Activated CD8-positive, alpha-beta memory T cell treated with anti-CD3 and anti-CD28 coated beads, Interleukin-2, amount 50 U/mL, for 24 hours (primary cell): ENCODE data around the gene C11orf54.
"Not testable (repeated sequence)": the region's sequence is repeated elsewhere in the genome, so short reads cannot be mapped to it uniquely, and the experiment has no call there.

ENCODE experiments used
- DNase-seq: peaks from one replicate; pipeline ENCODE4 v3.0.0-alpha.2; 2020; ENCODE audit errors: extremely low read depth

Gene C11orf54

DNA sequence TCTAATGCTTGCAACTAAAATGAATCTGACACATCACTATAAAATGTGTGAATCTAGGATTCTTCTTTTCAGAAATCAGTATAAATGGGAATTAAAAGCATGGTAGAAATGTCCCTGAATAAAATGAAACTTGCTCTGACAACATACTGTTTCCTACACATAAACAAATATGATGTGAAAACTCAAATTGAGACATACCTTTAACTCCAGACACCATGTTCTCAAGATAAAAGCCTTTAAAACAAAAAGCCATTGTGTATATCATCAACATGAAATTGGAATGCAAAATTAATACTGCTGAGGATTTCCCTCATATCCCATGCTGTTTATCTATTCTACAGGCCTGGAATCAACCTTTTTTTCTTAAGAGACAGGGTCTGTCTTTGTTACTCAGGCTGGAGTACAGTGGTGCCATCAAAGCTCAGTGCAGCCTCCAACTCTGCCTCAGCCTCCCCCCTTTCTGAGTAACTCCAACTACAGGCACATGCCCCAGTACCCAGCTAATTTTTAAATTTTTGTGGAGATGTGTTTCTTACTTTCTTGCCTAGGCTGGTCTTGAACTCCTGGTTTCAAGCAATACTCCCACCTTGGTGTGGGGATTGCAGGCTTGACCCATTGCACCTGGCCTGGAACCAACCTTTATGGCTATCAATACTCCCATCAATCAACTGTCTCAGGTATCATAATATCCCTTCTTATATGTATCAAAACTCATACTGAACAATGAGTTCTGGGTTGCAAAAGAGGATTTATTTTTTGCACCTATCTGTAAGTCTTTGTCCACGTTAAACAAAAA, 6.8 kb upstream of the C11orf54 start:
- DNase-seq = no peak

DNA sequence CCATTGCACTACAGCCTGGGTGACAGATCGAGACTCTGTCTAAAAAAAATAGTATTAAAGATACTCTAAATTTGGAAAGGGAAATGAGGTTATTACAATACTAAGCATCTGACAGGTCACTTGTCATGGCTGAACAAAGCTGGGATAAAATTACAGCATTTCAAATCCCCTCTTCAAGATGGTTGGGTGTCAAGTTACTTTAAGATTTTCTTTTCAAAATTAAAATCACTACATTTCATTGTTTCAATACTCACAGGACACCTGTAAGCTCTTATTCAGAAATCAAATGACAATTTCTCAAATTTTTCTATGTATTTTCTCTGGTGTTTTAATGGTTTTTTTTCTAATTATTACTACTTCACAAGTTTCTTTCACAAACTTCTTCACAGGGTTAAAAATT, 5.8 kb upstream of the C11orf54 start:
- DNase-seq = no peak

DNA sequence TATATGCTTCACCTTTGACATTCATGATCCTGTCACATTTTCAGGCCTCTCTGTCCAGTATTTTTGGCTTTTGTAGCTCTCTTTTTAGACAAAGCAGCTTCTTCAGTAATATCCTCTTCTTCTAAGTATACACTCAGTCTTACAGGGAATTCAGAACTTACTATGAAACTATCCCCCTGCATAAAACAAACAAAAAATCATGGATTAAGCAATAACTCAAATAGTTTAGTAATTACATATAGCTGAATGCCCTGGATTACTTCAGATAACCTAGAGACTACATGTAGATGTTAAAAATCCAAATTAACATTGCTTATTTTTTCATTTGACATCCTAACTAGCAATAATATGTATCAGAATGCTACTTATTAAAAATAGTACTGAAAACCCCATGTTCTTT, 5.3 kb upstream of the C11orf54 start:
- DNase-seq = no peak

DNA sequence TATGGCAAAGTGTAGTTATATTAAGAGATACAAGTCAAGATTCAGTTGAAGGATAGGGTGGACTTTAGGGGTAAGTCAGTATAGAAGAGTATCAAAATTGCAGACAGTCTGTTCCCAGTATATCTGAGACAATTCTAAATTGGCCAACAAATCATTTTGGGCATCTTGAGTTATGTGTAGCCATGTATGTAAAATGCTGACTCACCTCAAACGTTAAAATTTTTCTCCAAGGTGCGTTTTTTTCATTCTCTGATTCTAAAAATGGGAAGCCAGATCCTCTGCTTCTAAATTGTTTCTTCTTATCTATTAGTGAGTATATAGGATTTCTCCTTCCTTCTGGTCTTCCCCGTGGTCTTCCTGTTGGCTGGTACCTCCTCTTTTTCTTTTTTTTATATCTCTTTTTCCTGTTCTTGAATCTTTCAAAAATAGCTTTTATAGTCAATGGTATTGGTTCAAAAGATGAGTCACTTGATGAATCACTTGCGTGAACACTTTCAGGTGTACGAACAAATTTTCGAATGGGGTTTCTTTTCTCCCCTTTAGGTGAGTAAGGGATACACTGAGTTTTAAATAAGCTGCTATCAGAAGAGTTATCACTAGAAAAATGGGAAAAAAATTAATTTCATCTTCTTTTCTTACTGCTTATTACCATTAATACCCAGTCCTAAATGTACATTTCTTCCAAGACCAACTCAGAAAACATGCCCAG, 3.4 kb upstream of the C11orf54 start:
- no peak for DNase-seq

DNA sequence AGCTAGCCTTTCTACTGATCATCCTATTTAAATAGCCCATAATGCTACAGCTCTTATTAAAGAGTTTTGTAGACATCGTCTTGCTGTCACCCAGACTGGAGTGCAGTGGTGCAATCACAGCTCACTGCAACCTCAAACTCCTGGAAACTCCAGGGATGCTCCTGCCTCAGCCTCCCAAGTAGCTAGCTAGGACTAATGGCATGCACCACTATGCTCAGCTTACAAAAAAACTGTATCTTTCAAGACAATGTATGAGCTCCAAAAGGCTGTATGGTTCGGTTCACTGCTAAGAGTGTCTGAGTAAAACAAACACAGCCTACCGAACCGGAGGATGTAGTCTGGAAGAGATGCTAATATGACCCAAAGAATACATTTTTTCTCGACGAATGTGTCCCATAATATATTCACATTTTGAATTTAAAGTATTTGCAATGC, 2.8 kb upstream of the C11orf54 start:
- no peak for DNase-seq

DNA sequence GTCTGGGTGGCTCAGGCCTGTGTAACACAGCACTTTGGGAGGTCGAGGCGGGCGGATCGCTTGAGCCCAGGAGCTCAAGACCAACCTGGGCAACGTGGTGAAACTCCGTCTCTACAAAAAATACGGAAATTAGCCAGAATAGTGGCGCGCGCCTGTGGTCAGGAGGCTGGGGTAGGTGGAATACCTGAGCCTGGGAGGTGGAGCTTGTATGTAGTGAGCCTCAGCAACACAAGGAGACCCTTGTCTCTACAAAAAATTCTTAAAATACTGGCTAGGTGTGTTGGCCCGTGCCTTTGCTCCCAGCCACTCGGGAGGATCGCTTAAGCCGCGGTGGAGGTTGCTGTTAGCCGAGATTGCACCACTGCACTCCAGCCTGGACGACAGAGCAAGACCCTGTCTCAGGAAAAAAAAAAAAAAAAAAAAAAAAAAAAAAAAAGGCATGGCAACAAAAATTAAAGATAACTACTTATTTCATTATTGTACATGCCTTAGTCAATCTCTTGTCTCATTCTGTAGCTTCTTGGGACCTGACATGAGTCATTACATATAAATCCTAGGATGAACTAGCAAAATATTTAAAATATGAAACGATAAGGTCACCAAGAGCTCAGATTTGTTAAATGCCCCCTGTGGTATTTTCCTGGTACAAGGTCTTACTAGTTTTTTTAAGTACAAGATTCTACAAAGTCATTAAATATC, 1.3 kb upstream of the C11orf54 start:
- peak; percentile 28 for DNase-seq

DNA sequence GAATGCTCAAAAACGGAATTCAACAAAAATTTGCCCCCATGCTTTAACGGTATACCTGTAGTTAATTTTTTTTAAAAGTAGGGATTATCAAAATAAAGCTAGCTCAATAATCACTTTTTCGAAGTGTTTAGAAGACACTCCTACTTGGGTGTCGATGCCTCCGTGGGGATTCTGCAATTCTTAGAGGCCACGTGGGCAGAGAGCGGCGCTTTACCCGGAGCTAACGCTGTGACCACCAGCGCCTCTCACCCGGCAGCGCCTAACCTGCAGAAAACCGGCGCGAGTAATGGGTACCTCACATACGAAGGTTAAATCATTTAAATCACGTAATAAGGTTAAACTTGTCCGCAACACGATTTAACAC, 760 bp upstream of the C11orf54 start:
- DNase-seq = peak; percentile 29

DNA sequence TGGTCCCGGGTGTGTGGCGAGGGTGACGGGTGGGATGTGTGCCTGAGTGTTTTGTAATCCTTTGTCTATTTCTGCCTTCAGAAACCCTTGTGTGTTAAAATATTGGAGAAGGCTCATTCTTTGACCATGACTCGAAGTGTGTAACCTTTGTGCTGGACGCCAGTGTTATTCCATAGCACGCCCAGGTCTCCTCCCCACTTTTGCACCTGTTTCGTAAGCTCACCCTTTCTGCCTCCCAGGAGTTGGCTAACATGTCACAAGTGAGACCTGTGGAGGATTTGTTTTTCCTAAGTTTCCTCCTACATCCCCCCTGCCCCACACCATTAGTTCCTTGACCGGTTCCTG, 382 bp downstream of the C11orf54 start:
- no peak for DNase-seq

DNA sequence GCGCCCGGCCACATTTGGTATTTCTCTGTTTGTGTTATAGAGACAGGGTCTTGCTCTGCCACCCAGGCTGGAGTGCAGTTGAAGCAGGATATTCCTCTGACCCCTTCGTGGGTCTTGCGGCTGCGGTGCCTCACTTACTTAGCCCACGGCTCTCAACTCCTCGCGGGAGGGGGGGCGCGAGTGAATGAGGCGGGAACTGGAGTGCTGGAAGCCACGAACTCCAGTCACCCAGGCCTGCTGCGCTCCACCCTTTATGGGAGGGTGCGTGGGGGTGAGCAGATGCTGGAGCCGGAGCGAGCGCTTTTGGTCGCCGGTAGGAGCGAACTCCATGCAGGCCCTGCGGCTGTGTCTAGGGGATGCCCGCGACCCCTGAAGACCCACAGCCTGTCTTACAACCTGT, 1.8 kb downstream of the C11orf54 start:
- no peak for DNase-seq

DNA sequence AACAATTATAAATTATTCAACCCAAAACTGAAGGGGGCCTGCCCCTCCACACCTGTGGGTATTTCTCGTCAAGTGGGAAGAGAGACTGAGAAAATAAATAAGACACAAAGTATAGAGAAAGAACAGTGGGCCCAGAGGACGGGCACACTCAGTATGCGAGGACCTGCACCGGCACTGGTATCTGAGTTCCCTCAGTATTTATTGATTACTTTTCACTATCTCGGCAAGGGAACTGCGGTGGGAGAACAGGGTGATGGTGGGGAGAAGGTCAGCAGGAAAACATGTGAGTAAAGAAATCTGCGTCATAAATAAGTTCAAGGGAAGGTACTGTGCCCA, 3.2 kb downstream of the C11orf54 start:
- no peak for DNase-seq

DNA sequence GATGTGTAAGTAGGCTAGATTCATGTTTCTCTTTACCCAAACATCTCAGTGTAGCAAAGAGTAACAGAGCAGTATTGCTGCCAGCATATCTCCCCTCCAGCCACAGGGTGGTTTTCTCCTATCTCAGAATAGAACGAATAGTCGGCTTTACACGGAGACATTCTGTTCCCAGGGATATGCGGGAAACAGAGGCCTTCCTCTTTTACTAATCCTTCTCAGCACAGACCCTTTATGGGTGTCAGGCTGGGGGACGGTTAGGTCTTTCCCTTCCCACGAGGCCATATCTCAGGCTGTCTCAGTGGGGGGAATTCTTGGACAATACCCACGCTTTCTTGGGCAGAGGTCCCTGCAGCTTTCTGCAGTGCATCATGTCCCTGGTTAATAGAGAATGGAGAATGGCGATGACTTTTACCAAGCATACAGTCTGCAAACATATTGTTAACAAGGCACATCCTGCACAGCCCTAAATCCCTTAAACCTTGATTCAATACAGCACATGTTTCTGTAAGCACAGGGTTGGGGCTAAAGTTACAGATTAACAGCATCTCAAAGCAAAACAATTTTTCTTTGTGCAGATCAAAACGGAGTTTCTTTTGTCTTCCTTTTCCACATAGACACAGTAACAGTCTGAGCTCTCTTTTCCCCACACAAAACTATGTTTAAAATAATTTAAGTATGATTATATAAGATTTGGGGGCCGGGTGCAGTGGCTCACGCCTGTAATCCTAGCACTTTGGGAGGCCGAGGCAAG, 3.7 kb downstream of the C11orf54 start:
- not testable (repeated sequence) for DNase-seq

DNA sequence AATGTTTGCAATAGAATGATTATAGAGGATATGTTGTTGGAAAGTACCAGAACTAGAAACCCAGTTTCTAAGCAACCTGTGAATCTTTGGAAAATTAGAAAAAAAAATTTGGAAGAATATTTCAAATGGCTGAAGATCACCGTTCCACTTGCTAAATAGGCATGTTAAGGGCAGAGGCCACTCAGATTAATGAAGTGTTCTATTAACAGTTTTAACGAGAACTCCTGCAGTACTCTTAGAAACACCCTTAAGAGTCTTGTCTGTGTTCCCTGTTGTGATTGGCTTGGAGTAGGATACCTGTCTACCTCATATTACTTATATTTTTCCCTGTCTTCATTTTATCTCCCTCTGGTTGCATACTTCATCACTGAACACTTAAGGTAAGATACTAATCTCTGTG, 4.6 kb downstream of the C11orf54 start:
- no peak for DNase-seq

DNA sequence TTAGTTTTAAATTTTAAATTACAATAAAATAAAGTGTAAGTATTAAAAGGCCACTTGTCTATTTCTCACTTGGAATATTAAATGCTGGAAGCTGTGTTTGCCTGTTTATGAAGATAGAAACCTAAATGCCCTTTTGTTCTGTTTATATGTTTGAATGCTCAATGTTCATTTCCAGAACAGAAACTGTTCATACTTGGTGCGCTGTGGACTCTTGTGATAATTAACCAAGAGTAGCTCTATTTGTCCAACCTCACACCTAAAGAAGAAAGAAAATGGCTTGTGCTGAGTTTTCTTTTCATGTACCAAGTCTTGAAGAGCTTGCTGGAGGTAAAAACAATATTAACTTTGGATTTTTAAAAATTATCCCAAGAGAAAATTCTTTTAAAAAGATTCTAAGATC, 5.7 kb downstream of the C11orf54 start:
- no peak for DNase-seq

DNA sequence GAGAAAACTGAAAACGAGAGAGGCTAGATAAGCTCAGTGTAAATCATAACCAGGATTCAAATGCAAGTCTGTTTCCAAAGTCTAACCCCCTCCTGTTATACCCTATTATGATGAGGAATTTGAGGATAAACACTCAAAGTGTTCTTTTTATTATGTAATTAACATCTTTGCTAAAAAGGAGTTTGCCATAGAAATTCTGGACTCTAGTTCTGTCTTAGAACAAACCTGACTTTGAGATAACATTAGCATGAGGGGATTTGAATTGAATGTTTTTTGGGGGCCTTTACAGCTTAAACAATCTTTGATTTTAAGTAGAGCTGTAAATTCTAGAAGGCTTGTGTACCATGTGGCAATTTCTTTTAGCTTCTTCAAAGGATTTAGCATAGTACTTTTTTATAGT, 9.5 kb downstream of the C11orf54 start:
- no peak for DNase-seq

DNA sequence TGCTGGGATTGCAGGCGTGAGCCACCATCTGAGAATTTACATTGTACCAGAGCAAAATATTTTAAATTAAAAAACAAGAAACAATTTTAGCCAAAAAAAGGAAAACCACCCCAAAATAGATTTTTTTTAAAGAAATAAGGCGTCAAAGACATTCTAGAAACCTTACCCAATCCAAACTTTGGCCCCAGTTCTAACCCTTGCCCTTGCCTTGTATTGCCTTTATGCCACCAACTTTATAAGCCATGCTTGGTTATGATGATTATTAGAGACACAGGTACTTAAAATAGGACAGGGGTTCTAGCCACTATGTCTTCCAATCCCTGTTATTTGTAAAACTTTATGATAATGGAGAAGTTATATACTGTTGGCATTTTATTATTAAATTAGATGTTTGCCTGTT, 11.8 kb downstream of the C11orf54 start:
- DNase-seq = no peak

DNA sequence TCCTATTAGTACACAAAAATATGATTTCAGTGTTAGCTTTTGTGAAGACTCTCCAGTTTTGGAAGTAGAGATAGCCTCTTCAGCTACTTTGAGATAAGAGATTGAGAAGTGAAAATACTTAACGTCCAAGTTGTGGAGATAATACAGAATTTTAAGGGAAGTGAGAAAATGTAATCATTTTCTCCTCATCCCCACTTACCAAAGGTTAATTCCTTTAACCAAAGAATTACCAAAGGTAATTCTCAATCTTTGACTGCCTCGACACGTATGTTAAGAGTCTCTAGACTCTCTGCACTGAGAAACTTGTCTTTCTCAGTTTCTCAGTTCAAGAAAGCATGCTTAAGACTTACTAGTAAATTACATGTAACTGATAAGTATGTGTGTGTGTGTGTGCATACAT, 15.3 kb downstream of the C11orf54 start:
- no peak for DNase-seq

DNA sequence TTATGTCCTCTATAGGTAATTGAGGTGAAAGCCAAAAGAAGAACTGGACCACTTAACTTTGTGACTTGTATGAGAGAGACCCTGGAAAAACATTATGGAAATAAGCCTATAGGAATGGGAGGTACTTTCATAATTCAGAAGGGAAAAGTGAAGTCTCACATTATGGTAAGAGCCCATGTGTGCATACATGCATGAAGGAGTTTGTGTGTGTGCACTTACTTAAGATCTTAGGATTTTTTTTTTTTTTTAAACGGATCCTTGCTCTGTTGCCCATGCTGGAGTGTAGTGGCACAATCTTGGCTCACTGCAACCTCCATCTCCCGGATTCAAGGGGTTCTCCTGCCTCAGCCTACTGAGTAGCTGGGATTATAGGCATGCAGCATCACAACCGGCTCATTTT, 15.8 kb downstream of the C11orf54 start:
- no peak for DNase-seq

DNA sequence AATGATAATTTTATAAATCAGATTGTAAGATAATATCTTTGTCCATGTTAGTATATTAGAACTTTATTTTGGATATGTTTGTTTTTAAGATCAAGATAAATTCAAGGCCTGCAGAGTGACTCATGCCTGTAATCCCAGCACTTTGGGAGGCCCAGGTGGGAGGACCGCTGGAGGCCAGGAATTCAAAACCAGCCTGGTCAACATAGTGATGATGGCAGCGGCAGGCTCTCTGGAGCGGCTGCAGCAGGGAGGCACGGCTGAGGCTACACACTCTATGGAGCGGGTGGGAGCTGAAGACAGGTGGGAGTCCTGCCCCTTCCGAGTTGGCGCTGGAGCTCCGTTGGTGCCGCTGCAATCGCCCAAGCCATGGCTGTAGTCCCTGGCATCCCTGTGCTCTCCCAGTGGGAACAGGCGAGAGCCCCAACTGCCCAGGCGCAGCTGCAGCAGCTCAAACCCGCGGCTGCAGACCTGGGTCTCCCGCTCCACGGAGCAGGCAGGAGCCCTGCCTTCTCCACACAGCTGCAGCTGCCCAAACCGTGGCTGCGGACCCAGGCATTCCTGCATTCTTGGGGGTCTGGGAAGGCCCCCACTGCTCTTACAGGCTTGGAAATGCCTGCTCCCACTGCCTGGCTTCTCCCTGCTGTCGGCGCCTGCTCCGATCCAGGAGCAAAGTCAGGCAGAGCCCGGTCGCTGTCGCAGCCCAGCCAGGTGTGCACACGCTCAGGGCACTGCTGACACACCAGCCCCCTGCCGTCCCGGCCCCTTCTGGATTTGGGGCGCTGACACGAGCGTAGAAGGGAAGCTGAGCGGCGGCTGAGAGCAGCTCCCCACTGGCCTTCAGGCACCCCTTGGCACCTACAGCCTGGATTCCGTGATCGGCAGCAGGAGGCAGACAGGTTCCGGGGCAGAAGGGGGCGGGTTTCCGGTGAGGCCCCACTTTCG, 16.7 kb downstream of the C11orf54 start:
- no peak for DNase-seq

DNA sequence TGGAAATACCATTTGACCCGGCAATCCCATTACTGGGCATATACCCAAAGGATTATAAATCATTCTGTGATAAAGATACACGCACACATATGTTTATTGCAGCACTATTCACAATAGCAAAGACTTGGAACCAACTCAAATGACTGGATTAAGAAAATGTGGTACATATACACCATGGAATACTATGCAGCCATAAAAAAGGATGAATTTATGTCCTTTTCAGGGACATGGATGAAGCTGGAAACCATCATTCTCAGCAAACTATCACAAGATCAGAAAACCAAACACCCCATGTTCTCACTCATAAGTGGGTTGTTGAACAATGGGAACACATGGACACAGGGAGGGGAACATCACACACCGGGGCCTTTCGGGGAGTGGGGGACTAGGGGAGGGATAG, 17.7 kb downstream of the C11orf54 start:
- DNase-seq = not testable (repeated sequence)

DNA sequence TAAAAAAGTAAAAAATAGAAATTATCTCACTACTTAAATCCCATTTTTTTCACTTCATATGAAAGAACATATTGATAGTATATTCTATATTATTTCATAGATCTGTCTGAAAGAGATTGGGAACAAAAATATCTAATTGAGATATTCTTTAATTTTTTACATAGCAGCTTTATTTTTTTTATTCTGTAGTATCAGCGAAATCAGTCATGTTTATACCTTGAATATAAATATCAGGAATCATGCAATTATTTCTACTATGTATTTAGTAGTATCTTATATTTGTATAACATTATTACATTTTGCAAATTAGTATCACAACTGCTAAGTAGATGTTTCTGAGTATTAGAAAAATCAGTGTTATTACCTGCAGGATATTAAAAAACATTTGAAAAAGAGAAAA, 20.4 kb downstream of the C11orf54 start:
- no peak for DNase-seq

DNA sequence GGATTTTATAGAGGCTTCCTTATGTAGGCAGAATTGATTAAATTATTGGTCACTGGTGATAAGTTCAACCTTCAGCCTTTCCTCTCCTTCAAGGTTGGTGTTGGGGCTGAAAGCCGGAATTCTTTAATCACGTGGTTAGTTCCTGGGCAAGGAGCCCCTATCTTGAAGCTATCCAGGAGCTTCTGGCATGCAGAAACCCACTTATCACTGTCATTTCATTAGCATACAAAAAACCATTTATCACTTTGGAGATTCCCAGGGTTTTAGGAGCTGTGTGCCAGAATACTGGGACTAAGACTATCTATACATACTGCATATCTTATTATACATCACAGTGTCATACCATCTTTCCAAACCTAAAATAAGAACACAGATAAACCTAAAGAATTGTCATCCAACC, 24.1 kb downstream of the C11orf54 start:
- DNase-seq = no peak
